Measurements from ENCODE around the gene CPSF3. TPM values are rescaled to one million over a fixed set of nuclear protein-coding genes. Genes with fewer than 3 reads are reported as not detected.
A peak's percentile ranks its signal among the peaks of the same experiment; 100 is the strongest.

CPSF3 gene
- total and polyA plus RNA-seq, 4 experiments from 2014 or later: 20.9 to 33.7 (median 25.1) TPM

GRCh38 chr2:9471206-9471605 lies 47.8 kb downstream of the CPSF3 start:
- CTCF ChIA-PET (ENCODE audit: partially characterized antibody): no interaction called here
- H3K27ac Mint-ChIP-seq: no peak overlapping the region
- intact Hi-C loops (cut with micrococcal nuclease): no loop called here

GRCh38 chr2:9472511-9472910 lies 49.1 kb downstream of the CPSF3 start:
- Mint-ChIP-seq H3K4me1 (peaks cover 19 to 41% (median 32%) of the 10 kb centered on the region in 4 donors), H3K4me3 (peak overlapping the region; percentile 59 to 91 (median 82)), H3K27me3 (no peaks in the 10 kb centered on the region), H3K36me3 (peaks cover 8 to 12% of the 10 kb centered on the region in 2 donors), H3K27ac (peak overlapping the region in 4 of 7 donors; percentile 80 to 95 (median 88)), H3K9me3 (no peaks in the 10 kb centered on the region)
- intact Hi-C loops (cut with micrococcal nuclease): no loop called here
- Histone ChIP-seq H3K27me3 (ENCODE audit: insufficient read depth, low read length) (no peaks in the 10 kb centered on the region), H3K9me3 (ENCODE audit: control insufficient read depth in 1 of 2, low read length in 2 of 2) (no peaks in the 10 kb centered on the region), H3K27ac (ENCODE audit: low read depth, low read length) (no peak overlapping the region), H3K36me3 (ENCODE audit: insufficient read depth, low read length) (no peaks in the 10 kb centered on the region), H3K4me3 (ENCODE audit: low read length in 2 of 2) (no peak overlapping the region), H3K4me1 (ENCODE audit: insufficient read depth, low read length) (peaks cover 38% of the 10 kb centered on the region)
- ChIA-PET POLR2A (ENCODE audit: partially characterized antibody) (interaction anchor here (4.6 kb wide), 1 partner anchor 83 kb away, joined by 37 read pairs; the partner anchor contains the start of gene ADAM17), CTCF (ENCODE audit: partially characterized antibody) (interaction anchor here (0.7 kb wide), 1 partner anchor 47 kb away, joined by 3 read pairs; no protein-coding TSS in a partner anchor)
- DNase-seq: no peak

More at GRCh38 chr2:9471206-9471605, 47.8 kb downstream of the CPSF3 start:
- Histone ChIP-seq H3K9me3 (ENCODE audit: control insufficient read depth in 1 of 2, low read length in 2 of 2) (no peaks in the 10 kb centered on the region), H3K4me1 (ENCODE audit: insufficient read depth, low read length) (peaks cover 25% of the 10 kb centered on the region), H3K36me3 (ENCODE audit: insufficient read depth, low read length) (no peaks in the 10 kb centered on the region), H3K4me3 (ENCODE audit: low read length in 2 of 2) (no peak overlapping the region), H3K27me3 (ENCODE audit: insufficient read depth, low read length) (no peaks in the 10 kb centered on the region), H3K27ac (ENCODE audit: low read depth, low read length) (no peak overlapping the region)
- Mint-ChIP-seq H3K9me3 (no peaks in the 10 kb centered on the region), H3K4me3 (no peak overlapping the region), H3K36me3 (peaks cover 10 to 11% of the 10 kb centered on the region in 2 donors), H3K27me3 (no peaks in the 10 kb centered on the region), H3K4me1 (peaks cover 11 to 28% (median 22%) of the 10 kb centered on the region in 4 donors)
- DNase-seq: no peak
- POLR2A ChIA-PET (ENCODE audit: partially characterized antibody): interaction anchor here (1.3 kb wide), 1 partner anchor 84 kb away, joined by 4 read pairs; the partner anchor contains the start of gene ADAM17

GRCh38 chr2:9473308-9473984 lies 50.0 kb downstream of the CPSF3 start:
- Mint-ChIP-seq H3K9me3 (no peaks in the 10 kb centered on the region), H3K27ac (peak overlapping the region; percentile 80 to 95 (median 94)), H3K27me3 (no peaks in the 10 kb centered on the region), H3K4me1 (peaks cover 23 to 50% (median 40%) of the 10 kb centered on the region in 4 donors), H3K36me3 (peaks cover 12 to 13% of the 10 kb centered on the region in 2 donors), H3K4me3 (peak overlapping the region; percentile 80 to 91 (median 86))
- no peaks in the 10 kb centered on the region for H3K9me3 ChIP-seq (ENCODE audit: control insufficient read depth in 1 of 2, low read length in 2 of 2)
- intact Hi-C loops (cut with micrococcal nuclease): no loop called here
- ChIA-PET POLR2A (ENCODE audit: partially characterized antibody) (interaction anchor here (0.8 to 4.6 kb wide), 15 partner anchors 8 to 570 kb away, joined by 3 to 42 read pairs (median 6); partner anchors contain the start of genes ADAM17, CPSF3, ITGB1BP1 and KLF11), CTCF (ENCODE audit: partially characterized antibody) (interaction anchor here (0.7 to 1.4 kb wide), 10 partner anchors 9 to 369 kb away, joined by 3 to 5 read pairs (median 4); partner anchors contain the start of genes CPSF3, ITGB1BP1 and TAF1B)
- H3K4me3 ChIP-seq (ENCODE audit: low read length in 2 of 2): peak overlapping the region in 1 of 2 donors; percentile 86
- H3K4me1 ChIP-seq (ENCODE audit: insufficient read depth, low read length): peaks cover 48% of the 10 kb centered on the region
- no peaks in the 10 kb centered on the region for H3K27me3 ChIP-seq (ENCODE audit: insufficient read depth, low read length)
- peak overlapping the region; percentile 83 for H3K27ac ChIP-seq (ENCODE audit: low read depth, low read length)
- no peaks in the 10 kb centered on the region for H3K36me3 ChIP-seq (ENCODE audit: insufficient read depth, low read length)
- DNase-seq: no peak

GRCh38 chr2:9473985-9474360 lies 50.5 kb downstream of the CPSF3 start:
- peak in 4 of 5 donors; percentile 74 to 84 (median 75) for DNase-seq
- peaks cover 12 to 18% of the 10 kb centered on the region in 2 donors for H3K36me3 Mint-ChIP-seq

DNA sequence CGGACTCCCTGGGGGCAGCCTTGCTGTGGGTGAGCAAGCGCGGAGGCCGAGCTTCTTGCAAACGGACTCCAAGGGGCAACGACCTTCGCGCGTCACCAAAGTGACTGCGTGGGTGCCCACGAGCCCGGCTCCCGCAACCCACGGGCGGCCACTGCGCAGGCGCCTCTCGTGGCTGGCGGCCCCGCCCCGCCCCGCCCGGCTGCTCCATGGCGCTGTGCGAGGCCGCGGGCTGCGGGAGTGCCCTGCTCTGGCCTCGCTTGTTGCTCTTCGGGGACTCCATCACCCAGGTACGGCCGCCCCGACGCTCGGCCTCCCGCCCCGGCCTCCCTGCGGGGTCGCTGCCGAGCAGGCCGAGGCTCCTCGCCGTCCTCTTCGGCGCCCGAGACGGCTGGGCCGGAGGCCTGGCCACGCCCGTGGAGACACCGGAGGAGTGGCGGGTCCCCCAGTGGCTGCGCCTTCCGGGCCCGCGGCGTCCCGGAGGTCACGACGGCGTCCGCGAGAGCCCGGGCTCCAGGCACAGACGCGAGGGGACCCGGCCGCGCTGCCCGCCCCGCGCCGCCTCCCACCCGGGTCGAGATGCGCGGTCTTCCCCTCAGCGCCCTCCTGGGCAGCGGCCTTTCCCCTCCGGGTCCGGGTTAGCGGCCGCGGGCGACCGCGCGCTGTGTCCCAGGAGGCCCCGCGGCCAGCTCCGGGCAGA lies 51.1 kb downstream of the CPSF3 start, which contains the start of gene IAH1:
Gene IAH1 (plus strand): TSS at position 191 of the 697 bp plus-strand sequence. CDS start 16 bp downstream, at position 207.
- ChIA-PET CTCF (ENCODE audit: partially characterized antibody) (interaction anchor here (0.7 to 1.5 kb wide), 9 partner anchors 26 to 368 kb away, joined by 3 to 5 read pairs (median 4); partner anchors contain the start of genes ADAM17, CPSF3, ITGB1BP1 and TAF1B), POLR2A (ENCODE audit: partially characterized antibody) (interaction anchor here (0.5 to 4.6 kb wide), 16 partner anchors 8 to 569 kb away, joined by 3 to 42 read pairs (median 6); partner anchors contain the start of genes ADAM17, CPSF3, ITGB1BP1 and KLF11)
- Mint-ChIP-seq H3K4me1 (peaks cover 28 to 60% (median 45%) of the 10 kb centered on the region in 4 donors), H3K27me3 (no peaks in the 10 kb centered on the region), H3K36me3 (peaks cover 17 to 23% of the 10 kb centered on the region in 2 donors), H3K4me3 (peak within 1 kb of the TSS; percentile 83 to 91 (median 86)), H3K9me3 (no peaks in the 10 kb centered on the region), H3K27ac (peak within 1 kb of the TSS; percentile 80 to 95 (median 94))
- H3K4me1 ChIP-seq (ENCODE audit: insufficient read depth, low read length): peaks cover 52% of the 10 kb centered on the region
- no peaks in the 10 kb centered on the region for H3K27me3 ChIP-seq (ENCODE audit: insufficient read depth, low read length)
- no peaks in the 10 kb centered on the region for H3K36me3 ChIP-seq (ENCODE audit: insufficient read depth, low read length)
- intact Hi-C loops (cut with micrococcal nuclease): loop anchor here (1.0 to 2.0 kb wide), 4 partner anchors 51 to 308 kb away; partner anchors contain the start of genes ADAM17, CPSF3, ITGB1BP1 and YWHAQ
- H3K4me3 ChIP-seq (ENCODE audit: low read length in 2 of 2): peak within 1 kb of the TSS; percentile 11 to 86
- DNase-seq: peak; percentile 78 to 82 (median 80)
- no peaks in the 10 kb centered on the region for H3K9me3 ChIP-seq (ENCODE audit: control insufficient read depth in 1 of 2, low read length in 2 of 2)
- H3K27ac ChIP-seq (ENCODE audit: low read depth, low read length): peak within 1 kb of the TSS; percentile 83

More at GRCh38 chr2:9473985-9474360, 50.5 kb downstream of the CPSF3 start:
- Histone ChIP-seq H3K4me1 (ENCODE audit: insufficient read depth, low read length) (peaks cover 52% of the 10 kb centered on the region), H3K9me3 (ENCODE audit: control insufficient read depth in 1 of 2, low read length in 2 of 2) (no peaks in the 10 kb centered on the region), H3K27me3 (ENCODE audit: insufficient read depth, low read length) (no peaks in the 10 kb centered on the region), H3K36me3 (ENCODE audit: insufficient read depth, low read length) (no peaks in the 10 kb centered on the region), H3K27ac (ENCODE audit: low read depth, low read length) (peak overlapping the region; percentile 83), H3K4me3 (ENCODE audit: low read length in 2 of 2) (peak overlapping the region in 1 of 2 donors; percentile 86)
- Mint-ChIP-seq H3K9me3 (no peaks in the 10 kb centered on the region), H3K27me3 (no peaks in the 10 kb centered on the region), H3K4me1 (peaks cover 26 to 55% (median 44%) of the 10 kb centered on the region in 4 donors), H3K27ac (peak overlapping the region; percentile 80 to 95 (median 94)), H3K4me3 (peak overlapping the region; percentile 80 to 91 (median 86))
- CTCF ChIA-PET (ENCODE audit: partially characterized antibody): interaction anchor here (0.7 to 1.4 kb wide), 9 partner anchors 8 to 369 kb away, joined by 3 to 5 read pairs (median 4); partner anchors contain the start of genes CPSF3, ITGB1BP1 and TAF1B
- POLR2A ChIA-PET (ENCODE audit: partially characterized antibody): interaction anchor here (0.5 to 4.6 kb wide), 16 partner anchors 8 to 570 kb away, joined by 3 to 42 read pairs (median 6); partner anchors contain the start of genes ADAM17, CPSF3, ITGB1BP1 and KLF11
- intact Hi-C loops (cut with micrococcal nuclease): loop anchor here (1.0 to 2.0 kb wide), 4 partner anchors 51 to 308 kb away; partner anchors contain the start of genes ADAM17, CPSF3, ITGB1BP1 and YWHAQ

DNA sequence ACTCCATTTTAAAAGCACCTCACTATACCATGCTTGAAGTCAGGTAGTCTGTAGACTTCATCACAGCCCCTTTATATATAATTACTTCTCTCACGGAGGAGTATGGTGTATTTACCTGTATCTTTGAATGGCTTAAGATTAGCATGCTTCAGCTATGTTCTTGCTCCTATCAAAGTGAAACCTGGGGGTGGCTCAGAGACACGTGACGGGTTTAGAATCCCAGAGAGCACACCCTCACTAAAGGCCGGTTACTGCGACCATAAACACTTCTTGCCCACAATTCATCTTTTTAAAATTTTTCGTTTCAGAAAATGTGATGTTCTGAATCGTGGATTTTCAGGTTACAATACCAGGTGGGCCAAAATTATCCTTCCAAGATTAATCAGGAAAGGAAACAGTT lies 54.5 kb downstream of the CPSF3 start:
- peaks cover 7% of the 10 kb centered on the region for H3K36me3 ChIP-seq (ENCODE audit: insufficient read depth, low read length)
- H3K4me1 ChIP-seq (ENCODE audit: insufficient read depth, low read length): peaks cover 50% of the 10 kb centered on the region
- Mint-ChIP-seq H3K9me3 (no peaks in the 10 kb centered on the region), H3K4me3 (peak overlapping the region in 2 of 8 donors; percentile 57 to 58), H3K36me3 (peaks cover 28 to 47% of the 10 kb centered on the region in 2 donors), H3K27me3 (no peaks in the 10 kb centered on the region), H3K27ac (peak overlapping the region; percentile 6 to 79 (median 65)), H3K4me1 (peaks cover 34 to 67% (median 55%) of the 10 kb centered on the region in 4 donors)
- intact Hi-C loops (cut with micrococcal nuclease): no loop called here
- no peak for DNase-seq
- H3K9me3 ChIP-seq (ENCODE audit: control insufficient read depth in 1 of 2, low read length in 2 of 2): no peaks in the 10 kb centered on the region
- peak overlapping the region; percentile 7 for H3K27ac ChIP-seq (ENCODE audit: low read depth, low read length)
- H3K4me3 ChIP-seq (ENCODE audit: low read length in 2 of 2): no peak overlapping the region
- POLR2A ChIA-PET (ENCODE audit: partially characterized antibody): no interaction called here
- H3K27me3 ChIP-seq (ENCODE audit: insufficient read depth, low read length): no peaks in the 10 kb centered on the region
- CTCF ChIA-PET (ENCODE audit: partially characterized antibody): interaction anchor here (1.3 kb wide), 1 partner anchor 32 kb away, joined by 3 read pairs; no protein-coding TSS in a partner anchor
